22Rv1 (cell line): ENCODE results near the gene ADM2.

ENCODE experiments used
- H3K27ac ChIP-seq: fragments of 450-650 bp; 2 replicates; pipeline ENCODE4 v1.5.1; 2017
- CTCF ChIP-seq: fragments of 450-650 bp; IDR thresholded peaks from 2 replicates; pipeline ENCODE4 v1.5.1; 2017; ENCODE audit warnings: mild to moderate bottlenecking
- ZFX ChIP-seq: fragments of 450-650 bp; IDR thresholded peaks from 2 replicates; pipeline ENCODE4 v1.6.1; 2017; ENCODE audit warnings: antibody characterized with exemption, borderline replicate concordance

The ADM2 gene

GRCh38 chr22:50446708-50447575 lies 34.4 kb upstream of the ADM2 start:
- peak overlapping the region; percentile 57; the same call in 1 of the 2 replicates for H3K27ac ChIP-seq
- TF ChIP-seq ZFX (no peak), CTCF (no peak)

- no peak for TF ChIP-seq CTCF
- no peak for TF ChIP-seq ZFX
- H3K27ac ChIP-seq: no peak overlapping the region
Measured at GRCh38 chr22:50447576-50448551, 33.5 kb upstream of the ADM2 start.

- H3K27ac ChIP-seq: peak overlapping the region; percentile 22; the same call in 1 of the 2 replicates
- TF ChIP-seq CTCF (no peak), ZFX (no peak)
Measured at GRCh38 chr22:50452649-50453048, 28.7 kb upstream of the ADM2 start.

GRCh38 chr22:50454556-50455075 lies 26.7 kb upstream of the ADM2 start:
- TF ChIP-seq ZFX (no peak), CTCF (no peak)
- H3K27ac ChIP-seq: no peak overlapping the region

DNA sequence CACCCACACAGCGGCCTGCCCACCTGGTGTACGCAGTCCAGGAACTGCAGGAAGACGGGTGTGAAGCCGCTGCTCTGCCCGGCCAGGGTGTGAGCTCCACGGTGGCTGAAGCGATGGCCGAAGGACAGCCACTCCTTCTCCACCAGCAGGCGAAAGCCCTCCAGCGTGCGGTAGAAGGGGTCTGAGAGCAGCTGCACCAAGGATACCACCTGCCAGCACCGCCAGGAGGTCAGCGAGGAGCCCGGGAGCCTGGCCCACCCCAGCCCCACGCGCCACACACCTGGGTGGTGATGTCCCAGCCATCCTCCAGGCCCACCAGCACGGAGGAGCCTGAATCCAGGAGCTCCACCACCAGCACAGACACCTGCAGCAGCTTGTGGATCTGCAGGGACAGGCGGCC lies 26.1 kb upstream of the ADM2 start:
- H3K27ac ChIP-seq: no peak overlapping the region
- TF ChIP-seq CTCF: no peak
- no peak for TF ChIP-seq ZFX

DNA sequence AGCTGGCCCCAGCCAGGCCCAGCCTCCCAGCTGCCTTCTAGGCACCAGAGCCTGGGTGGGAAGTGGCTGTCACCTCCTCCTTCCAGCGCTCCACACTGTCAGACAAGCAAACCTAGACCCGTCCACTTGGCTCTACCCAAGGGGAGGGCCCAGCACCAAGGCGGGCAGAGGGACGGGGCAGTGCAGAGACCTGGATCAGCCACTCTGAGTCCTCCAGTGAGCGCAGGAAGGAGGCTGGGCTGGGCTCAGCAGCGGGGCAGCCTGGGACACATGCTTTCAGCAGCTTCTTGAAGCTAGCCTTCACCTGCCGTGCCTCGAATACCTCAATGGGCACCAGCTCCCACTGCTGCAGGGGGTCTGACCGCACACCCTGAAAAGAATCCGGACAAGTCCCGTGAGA lies 25.3 kb upstream of the ADM2 start:
- H3K27ac ChIP-seq: no peak overlapping the region
- TF ChIP-seq ZFX (no peak), CTCF (no peak)
